Left ventricle myocardium inferior (tissue), 1 donor: ENCODE data around the gene ZFC3H1. TPM values are rescaled to one million over a fixed set of nuclear protein-coding genes. Genes with fewer than 3 reads are reported as not detected.

Experiments
- DNase-seq: peaks from one replicate; pipeline ENCODE4 v3.0.0-alpha.2; 2020
- H3K27ac ChIP-seq: fragments of 200-600 bp; replicated peaks from 2 replicates; pipeline ENCODE4 v1.8.0; 2021
- H3K27me3 ChIP-seq: fragments of 200-600 bp; 2 replicates; pipeline ENCODE4 v1.8.0; 2021; ENCODE audit warnings: low read depth
- H3K36me3 ChIP-seq: fragments of 200-600 bp; 2 replicates; pipeline ENCODE4 v1.8.0; 2021
- H3K4me1 ChIP-seq: fragments of 200-600 bp; 2 replicates; pipeline ENCODE4 v1.8.0; 2021
- H3K4me3 ChIP-seq: fragments of 200-600 bp; 2 replicates; pipeline ENCODE4 v1.8.0; 2021; ENCODE audit warnings: mild to moderate bottlenecking, moderate library complexity
- H3K9me3 ChIP-seq: fragments of 200-600 bp; replicated peaks from 2 replicates; pipeline ENCODE4 v1.8.0; 2021
- intact Hi-C: fragments of 100-400 bp; cut with micrococcal nuclease; formaldehyde crosslinking; loops from one replicate; pipeline ENCODE4 v1.11.0; 2022
- long read RNA-seq: library from polyadenylated mRNA; unstranded; transcript quantifications from one replicate; pipeline ENCODE4 v2.0.0, GENCODE V29; 2021
- total RNA-seq: library from RNA; stranded (reverse); fragmentation: NEBNext Ultra II Directional; extraction: Animal tissue kit (Norgen Biotek cat#: 25700); gene quantifications from one replicate; pipeline ENCODE4 v1.2.1, GENCODE V29; 2021
- TF ChIP-seq, protein P1 (sequence below): fragments of 200-600 bp; IDR thresholded peaks from 2 replicates; pipeline ENCODE4 v1.8.0; 2021; ENCODE audit warnings: antibody characterized with exemption, mild to moderate bottlenecking, borderline replicate concordance
- donor health status: DM: no; HTN: yes; CAD: no; lungs with severe emphysema.

The ZFC3H1 gene, protein sequence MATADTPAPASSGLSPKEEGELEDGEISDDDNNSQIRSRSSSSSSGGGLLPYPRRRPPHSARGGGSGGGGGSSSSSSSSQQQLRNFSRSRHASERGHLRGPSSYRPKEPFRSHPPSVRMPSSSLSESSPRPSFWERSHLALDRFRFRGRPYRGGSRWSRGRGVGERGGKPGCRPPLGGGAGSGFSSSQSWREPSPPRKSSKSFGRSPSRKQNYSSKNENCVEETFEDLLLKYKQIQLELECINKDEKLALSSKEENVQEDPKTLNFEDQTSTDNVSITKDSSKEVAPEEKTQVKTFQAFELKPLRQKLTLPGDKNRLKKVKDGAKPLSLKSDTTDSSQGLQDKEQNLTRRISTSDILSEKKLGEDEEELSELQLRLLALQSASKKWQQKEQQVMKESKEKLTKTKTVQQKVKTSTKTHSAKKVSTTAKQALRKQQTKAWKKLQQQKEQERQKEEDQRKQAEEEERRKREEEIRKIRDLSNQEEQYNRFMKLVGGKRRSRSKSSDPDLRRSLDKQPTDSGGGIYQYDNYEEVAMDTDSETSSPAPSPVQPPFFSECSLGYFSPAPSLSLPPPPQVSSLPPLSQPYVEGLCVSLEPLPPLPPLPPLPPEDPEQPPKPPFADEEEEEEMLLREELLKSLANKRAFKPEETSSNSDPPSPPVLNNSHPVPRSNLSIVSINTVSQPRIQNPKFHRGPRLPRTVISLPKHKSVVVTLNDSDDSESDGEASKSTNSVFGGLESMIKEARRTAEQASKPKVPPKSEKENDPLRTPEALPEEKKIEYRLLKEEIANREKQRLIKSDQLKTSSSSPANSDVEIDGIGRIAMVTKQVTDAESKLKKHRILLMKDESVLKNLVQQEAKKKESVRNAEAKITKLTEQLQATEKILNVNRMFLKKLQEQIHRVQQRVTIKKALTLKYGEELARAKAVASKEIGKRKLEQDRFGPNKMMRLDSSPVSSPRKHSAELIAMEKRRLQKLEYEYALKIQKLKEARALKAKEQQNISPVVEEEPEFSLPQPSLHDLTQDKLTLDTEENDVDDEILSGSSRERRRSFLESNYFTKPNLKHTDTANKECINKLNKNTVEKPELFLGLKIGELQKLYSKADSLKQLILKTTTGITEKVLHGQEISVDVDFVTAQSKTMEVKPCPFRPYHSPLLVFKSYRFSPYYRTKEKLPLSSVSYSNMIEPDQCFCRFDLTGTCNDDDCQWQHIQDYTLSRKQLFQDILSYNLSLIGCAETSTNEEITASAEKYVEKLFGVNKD (N-terminal part only)
- 18.3 TPM for total RNA-seq
- long read RNA-seq, partial matches to known transcripts: 2 of 2 reads
- long read RNA-seq, other reads (novel, unspliced or antisense): 0 of 2 reads

DNA sequence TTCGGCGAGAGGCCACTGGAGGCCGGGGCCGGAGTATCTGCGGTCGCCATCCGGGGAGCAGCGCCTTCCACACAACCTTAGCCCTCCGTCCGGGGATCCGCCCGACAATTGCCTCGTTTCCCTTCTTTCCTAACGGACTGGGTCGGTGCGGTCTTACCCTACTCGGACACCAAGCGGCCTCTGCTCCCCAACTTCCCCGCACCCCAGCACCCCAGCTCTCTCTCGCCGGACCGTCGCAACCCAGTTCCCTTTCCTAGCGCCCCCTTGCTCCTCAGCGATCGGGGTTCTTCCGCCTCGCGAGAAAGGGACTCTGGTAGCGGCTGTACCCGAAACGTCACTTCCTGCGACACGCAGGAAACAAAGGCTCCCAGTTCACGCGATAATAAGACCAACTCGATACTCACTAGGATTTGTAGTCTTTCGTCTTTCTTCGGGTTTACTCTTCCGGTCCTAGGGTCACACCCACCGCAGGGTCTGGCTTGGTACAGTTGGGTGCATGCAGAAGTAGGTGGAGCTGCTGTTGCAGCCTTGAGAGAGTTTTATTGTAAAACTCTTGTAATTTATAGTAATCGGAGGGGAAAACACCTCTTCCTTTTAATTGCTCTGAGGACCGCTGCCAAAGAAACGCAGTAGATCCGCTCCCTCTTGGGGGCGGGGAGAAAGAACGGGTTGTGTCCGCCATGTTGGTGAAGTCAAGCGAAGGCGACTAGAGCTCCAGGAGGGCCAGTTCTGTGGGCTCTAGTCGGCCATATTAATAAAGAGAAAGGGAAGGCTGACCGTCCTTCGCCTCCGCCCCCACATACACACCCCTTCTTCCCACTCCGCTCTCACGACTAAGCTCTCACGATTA, at the start of gene ZFC3H1, which contains the start of gene THAP2:
Gene ZFC3H1, minus strand, starts transcription at position 288 of the 850 bp plus-strand sequence. Its CDS starts 238 bp downstream, at position 50.
Gene THAP2, plus strand, starts transcription at position 741 of the 850 bp plus-strand sequence. CDS start 209 bp downstream, outside the sequence.
- peak; percentile 92 for DNase-seq
- Histone ChIP-seq H3K27me3 (no peaks in the 10 kb centered on the region), H3K27ac (peak within 1 kb of the TSS; percentile 95), H3K4me3 (peak within 1 kb of the TSS; percentile 82), H3K9me3 (no peaks in the 10 kb centered on the region), H3K4me1 (peaks cover 57% of the 10 kb centered on the region), H3K36me3 (peaks cover 15% of the 10 kb centered on the region)
- intact Hi-C loops: no loop called here
- TF ChIP-seq, protein P1, sequence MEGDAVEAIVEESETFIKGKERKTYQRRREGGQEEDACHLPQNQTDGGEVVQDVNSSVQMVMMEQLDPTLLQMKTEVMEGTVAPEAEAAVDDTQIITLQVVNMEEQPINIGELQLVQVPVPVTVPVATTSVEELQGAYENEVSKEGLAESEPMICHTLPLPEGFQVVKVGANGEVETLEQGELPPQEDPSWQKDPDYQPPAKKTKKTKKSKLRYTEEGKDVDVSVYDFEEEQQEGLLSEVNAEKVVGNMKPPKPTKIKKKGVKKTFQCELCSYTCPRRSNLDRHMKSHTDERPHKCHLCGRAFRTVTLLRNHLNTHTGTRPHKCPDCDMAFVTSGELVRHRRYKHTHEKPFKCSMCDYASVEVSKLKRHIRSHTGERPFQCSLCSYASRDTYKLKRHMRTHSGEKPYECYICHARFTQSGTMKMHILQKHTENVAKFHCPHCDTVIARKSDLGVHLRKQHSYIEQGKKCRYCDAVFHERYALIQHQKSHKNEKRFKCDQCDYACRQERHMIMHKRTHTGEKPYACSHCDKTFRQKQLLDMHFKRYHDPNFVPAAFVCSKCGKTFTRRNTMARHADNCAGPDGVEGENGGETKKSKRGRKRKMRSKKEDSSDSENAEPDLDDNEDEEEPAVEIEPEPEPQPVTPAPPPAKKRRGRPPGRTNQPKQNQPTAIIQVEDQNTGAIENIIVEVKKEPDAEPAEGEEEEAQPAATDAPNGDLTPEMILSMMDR: peak; percentile 44

DNA sequence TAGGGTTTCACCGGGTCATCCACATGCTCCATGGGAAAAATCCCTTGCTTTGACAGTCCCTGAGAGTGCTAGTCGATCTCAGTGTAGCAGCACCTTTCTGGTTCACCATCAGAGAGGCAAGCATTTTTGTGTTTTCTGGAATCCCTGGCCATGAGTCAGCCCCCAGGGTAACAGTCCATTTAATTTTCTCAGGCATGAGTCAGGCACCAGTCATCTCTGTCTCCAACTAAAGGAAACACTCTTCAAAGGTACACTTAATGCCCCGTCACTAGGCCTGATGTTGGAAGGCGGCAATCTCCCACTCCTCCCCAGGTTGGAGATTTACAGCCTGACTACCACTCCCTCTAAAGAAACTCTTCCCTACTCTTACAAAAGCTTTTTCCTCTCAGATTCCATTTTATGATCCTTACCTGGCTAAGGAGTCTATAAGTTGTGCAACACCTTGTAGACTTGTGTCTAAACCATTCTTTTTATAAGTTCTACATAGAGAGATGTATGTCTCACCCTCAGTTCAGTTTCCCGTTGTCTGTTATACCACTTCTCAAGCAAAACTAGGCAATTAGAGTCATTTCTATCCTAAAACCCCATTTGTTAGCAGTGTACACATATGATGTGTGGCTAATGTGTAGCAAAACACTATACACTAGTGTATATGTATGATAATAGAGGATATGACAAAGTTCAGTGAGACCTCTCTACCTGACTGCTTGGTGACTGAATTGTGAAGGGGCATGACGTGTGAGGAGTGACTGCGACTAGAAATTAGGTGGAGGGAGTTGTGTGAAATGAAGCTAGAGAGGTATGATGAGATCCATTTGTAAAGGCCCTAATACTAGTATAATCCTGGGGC, 46.9 kb upstream of the ZFC3H1 start:
- intact Hi-C loops: no loop called here
- H3K27ac ChIP-seq: no peak overlapping the region
- TF ChIP-seq, protein P1: no peak

DNA sequence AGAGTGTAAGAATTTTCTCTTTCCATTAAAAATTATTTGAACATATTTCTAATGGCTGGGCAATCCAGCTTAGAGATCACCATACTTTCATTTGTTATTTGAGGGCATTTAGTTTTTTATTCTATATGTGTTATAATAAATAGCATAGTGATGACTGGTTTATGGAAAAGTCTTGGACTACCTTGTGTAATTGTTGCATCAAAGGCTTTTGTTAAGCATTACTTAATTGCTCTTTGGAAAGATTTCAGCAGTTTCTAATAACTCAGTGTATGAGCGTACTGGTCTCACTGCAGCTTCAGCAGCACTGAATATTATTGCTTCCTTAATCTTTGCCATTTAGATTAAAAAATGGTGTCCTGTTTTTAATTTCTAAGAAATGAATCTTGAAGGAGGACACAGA, 45.0 kb upstream of the ZFC3H1 start:
- no peak overlapping the region for H3K27ac ChIP-seq
- TF ChIP-seq, protein P1: no peak
- H3K4me1 ChIP-seq: no peaks in the 10 kb centered on the region
- intact Hi-C loops: no loop called here
- DNase-seq: no peak
- H3K4me3 ChIP-seq: no peak overlapping the region
- peaks cover 10% of the 10 kb centered on the region for H3K9me3 ChIP-seq
- peaks cover 17% of the 10 kb centered on the region for H3K36me3 ChIP-seq
- no peaks in the 10 kb centered on the region for H3K27me3 ChIP-seq

More for the DNA sequence above, 46.9 kb upstream of the ZFC3H1 start:
- Histone ChIP-seq H3K27me3 (no peaks in the 10 kb centered on the region), H3K4me1 (no peaks in the 10 kb centered on the region), H3K9me3 (peaks cover 29% of the 10 kb centered on the region), H3K4me3 (no peak overlapping the region), H3K36me3 (peaks cover 7% of the 10 kb centered on the region)
- no peak for DNase-seq

DNA sequence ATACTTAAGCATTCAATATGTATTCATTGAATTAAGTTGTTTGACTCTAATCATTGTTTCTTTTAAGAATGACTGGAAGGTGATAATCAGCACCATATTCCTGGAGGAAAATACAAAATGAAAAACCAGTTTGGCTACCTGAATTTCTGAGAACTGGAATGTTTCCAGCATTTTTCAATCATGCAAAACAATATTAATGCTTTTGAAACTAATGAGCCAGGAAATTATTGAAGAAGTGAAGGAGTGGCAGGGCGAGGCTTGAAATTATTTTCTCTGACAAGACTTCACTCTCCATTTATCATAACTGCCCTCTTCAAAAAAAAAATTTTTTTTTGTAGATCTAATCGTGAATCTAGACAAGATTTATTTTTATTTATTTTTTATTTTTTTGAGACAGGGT, 41.3 kb upstream of the ZFC3H1 start:
- H3K36me3 ChIP-seq: peaks cover 43% of the 10 kb centered on the region
- intact Hi-C loops: no loop called here

More for the DNA sequence above, 41.3 kb upstream of the ZFC3H1 start:
- no peak for DNase-seq
- H3K27ac ChIP-seq: no peak overlapping the region
- TF ChIP-seq, protein P1: no peak
- H3K9me3 ChIP-seq: no peaks in the 10 kb centered on the region
- no peak overlapping the region for H3K4me3 ChIP-seq
- no peaks in the 10 kb centered on the region for H3K27me3 ChIP-seq
- no peaks in the 10 kb centered on the region for H3K4me1 ChIP-seq
